Hematopoietic multipotent progenitor cell treated with erythropoietin and hydrocortisone succinate and interleukin-3 and kit ligand, for 6 days (in vitro differentiated cells): ENCODE measurements around the gene COL11A2.

Experiments used
- DNase-seq: peaks from one replicate; pipeline ENCODE4 v3.0.0-alpha.2; 2015

Gene COL11A2

GRCh38 chr6:33171016-33171879 lies 21.0 kb downstream of the COL11A2 start:
- no peak for DNase-seq

GRCh38 chr6:33170176-33171015 lies 21.9 kb downstream of the COL11A2 start:
- DNase-seq: no peak

GRCh38 chr6:33169291-33170175 lies 22.7 kb downstream of the COL11A2 start:
- DNase-seq: no peak

- DNase-seq: no peak
These were observed 23.6 kb downstream of the COL11A2 start for GRCh38 chr6:33168639-33169038.

GRCh38 chr6:33168284-33168601 lies 24.0 kb downstream of the COL11A2 start:
- no peak for DNase-seq

DNA sequence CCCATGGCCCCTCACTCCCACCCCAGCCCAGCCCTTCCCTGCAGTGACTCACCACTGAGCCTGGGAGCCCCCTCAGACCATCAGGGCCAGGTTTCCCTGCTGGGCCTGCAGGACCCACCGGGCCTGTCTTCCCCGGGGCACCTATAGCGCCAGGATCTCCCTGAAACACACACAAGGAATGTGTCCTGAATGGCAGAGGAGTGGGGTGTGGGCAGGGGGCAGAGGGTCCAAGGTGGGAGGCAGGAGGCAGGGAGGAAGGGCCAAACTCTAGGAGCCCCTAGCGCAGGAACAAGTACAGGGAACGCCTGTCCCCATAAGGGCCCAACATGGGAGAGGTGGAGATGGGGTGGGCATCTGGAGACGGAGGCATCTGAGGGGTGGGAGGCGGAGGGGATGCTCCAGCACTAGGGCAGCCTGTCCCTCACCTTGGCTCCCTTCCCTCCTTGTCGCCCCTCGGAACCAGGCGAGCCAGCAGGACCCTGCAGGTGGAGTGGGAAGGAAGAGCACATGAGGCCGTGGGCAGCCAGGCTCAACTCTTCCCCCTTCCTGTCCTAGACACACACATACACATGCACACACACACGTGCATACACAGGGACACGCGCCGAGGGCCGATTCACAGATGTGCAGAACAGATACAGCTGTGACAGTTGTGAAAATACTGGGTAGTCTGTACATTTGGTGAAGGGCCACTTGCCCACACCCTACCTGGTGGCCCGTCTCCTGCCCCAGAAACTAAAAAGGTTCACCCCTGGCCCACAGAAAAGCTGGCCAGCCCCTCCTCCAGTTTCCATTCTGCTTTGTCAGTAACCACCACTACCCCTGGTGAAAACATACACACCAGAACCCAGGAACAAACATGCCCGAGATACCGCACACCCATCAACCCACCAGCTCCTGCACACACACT lies 24.6 kb downstream of the COL11A2 start:
- DNase-seq: no peak

DNA sequence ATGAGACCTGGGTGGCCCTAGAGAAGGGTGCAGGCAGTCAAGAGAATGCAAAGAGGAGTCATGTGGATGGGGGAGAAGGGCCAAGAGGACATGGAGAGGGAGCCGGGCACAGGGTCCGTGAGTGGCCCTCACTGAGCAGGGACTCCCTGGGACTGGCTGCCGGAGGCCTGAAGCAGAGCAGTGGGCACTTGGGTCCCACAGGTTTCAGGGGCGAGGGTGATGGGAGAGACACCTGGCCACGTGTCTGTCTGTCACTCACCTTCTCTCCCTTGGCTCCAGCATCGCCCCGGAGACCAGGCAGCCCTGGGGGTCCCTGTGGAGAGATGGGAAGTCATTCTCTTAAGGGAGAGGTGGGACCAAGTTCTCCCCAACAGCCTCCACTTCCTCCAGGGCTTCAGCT lies 25.5 kb downstream of the COL11A2 start:
- DNase-seq: no peak

DNA sequence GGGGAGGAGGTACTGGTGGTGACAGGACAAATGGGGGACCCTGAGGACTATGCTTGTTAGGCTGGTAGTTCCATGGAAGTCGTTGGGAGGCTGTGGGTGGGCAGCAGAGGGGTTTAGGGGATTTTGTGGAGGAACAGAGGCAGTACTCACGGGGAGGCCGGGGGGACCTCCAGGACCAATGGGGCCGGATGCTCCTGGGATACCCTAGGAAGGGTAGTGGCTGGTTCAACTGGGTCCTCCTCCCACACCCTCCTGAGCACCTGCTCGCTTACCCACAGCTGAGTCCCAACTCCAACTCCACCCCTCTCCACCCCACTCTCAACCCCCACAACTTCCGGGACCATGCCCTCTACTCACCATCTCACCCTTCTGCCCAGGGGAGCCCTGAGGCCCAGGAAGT lies 25.9 kb downstream of the COL11A2 start:
- no peak for DNase-seq

GRCh38 chr6:33165581-33166258 lies 26.5 kb downstream of the COL11A2 start:
- DNase-seq: no peak

- DNase-seq: no peak
These were observed 27.4 kb downstream of the COL11A2 start for GRCh38 chr6:33164665-33165373.

DNA sequence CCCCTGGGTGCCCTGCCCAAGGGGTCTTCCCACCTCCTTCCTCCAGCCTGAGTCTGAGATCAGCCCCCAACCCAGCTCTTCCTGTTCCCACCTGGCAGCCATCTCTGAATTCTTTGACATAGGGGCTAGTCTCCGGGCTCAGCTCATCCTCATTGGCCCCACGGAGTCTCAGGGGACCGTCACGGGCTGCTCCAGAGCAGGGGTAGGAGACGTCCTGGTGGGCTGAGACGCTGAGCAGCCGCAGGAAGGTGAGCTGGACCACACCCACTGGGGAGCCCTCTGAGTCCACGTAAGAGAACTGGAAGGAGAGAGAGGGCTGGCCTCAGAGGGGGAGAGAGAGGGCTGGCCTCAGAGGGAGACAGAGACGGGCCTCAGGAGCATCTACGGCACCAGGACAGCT lies 28.1 kb downstream of the COL11A2 start:
- no peak for DNase-seq

GRCh38 chr6:33163540-33163939 lies 28.7 kb downstream of the COL11A2 start:
- no peak for DNase-seq

DNA sequence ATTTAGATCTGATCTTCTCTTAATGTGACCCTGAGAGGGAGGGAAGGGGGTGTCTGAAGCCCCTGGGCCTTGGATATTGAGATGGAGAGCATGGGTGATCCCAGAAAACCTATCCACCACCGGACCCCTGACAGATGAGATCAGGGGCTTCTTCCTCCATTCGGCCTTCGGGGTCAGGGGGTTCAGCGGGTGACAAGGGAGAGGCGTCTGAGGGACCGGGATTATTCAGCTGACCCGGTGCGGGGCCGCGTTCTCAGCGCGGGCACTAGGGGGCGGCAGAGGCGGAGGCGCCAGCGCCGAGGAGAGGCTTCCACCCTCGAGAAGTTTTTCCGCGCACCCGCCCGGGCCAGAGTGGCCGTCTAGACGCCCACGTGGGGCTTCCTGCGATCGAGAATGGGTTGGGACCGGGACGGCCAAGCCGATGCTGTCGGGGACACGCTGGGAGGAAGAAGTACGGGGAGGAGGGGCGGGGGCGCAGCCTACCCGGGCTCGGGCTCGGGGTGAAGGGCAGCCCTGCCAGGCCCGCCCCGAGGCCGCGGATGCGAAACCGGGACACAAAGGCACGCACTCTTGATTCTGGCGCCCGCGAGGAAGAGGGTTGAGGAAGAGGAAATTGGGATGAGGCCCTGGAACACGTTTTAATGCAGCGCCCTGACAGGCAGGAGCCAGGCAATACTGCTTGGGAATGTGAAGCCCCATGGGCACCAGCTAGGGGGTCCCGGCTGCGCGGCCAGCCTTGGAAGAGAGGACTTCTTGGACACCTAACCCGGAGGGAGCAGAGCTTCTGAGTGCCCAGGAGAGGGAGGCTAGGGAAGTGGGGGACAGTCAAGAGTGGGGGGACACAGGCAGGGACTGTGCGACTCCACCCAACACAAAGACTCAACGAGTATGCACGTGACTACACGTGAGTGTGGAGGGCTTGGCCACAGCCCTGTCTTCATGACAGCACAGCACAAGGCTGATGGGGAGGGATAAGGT lies 30.6 kb downstream of the COL11A2 start:
- peak; percentile 86 for DNase-seq

DNA sequence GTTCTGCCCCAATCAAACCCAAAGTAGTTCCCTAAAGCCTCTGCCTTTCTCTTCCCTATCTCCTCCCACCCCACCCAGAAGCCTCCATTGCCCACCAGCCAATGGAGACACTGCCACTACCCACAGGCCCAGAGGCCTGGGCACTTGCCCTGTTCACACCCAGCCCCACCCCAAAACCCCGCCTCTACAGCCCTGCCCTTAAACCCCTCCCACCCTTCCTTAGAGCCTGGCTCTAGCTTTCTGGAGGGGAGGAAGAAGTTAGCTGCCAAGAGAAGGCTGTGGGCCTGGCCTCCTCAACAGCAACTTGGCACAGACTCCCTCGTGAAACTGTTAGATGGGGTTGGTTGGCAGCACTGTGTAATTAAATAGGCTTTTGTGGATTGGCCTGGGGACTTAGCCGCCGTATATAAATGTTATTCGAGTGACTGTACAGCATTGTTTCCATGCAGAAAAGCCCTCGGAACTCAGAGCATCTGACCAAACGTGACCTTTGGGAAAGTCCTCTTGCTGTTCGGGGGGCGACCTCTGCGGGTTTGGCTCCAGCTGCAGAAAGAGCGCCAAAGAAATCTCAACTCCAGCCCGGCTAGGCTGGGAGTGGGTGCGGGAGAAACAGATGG lies 31.4 kb downstream of the COL11A2 start:
- peak; percentile 95 for DNase-seq

DNA sequence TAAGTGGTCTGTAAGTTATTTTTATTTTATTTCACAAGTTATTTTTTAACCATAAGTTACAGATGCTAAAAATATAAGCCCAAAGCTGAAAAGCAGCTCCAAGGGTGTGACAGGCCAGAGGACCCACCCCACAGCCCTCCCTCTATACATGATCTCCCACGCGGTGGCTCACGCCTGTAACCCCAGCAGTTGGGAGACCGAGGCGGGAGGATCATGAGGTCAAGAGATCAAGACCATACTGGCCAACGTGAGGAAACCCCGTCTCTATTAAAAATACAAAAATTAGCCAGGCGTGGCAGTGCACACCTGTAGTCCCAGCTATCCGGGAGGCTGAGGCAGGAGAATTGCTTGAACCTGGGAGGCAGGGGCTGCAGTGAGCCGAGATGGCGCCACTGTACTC lies 32.2 kb downstream of the COL11A2 start:
- DNase-seq: no peak

DNA sequence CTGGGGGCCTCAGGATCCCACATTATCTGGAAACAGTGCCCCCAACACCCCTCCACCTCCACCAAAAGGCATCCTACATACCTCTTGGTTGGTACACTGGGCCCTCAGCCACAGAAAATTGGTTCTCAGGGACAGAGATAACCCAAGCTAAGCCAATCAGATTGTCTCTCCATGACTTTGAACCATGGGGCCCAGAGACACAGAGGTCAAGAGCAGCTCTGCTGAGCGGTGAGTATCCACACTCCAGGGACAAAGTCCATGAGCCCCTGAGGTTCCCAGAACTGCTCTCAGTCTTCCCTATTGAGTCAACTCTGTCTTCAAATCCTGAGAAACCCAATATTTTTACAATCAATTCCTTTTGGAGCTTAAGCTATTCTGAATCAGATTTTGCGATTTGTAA lies 35.3 kb downstream of the COL11A2 start:
- no peak for DNase-seq

- no peak for DNase-seq
These were observed 35.7 kb downstream of the COL11A2 start for GRCh38 chr6:33156561-33156960.

- DNase-seq: no peak
These were observed 37.9 kb downstream of the COL11A2 start for GRCh38 chr6:33154349-33154748.

DNA sequence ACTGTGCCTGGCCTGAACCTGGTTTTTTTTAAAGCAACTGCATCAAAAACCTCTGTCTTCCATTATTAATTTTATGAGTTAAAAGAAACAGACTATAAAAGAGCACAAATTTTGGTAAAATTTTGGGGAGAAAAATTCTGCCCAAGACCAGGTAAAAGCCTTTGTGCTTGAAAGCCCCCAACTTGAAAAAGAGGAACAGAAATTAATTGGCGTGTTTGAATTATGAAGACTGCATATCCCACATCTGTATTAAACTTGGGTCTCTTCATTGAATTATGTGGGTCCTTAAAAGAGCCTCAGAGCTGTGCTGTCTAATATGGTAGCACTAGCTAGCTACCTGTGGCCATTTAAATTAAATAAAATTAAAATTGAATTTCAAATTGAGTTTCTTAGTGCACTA lies 41.2 kb downstream of the COL11A2 start:
- DNase-seq: no peak
